HG03066 (cell line): ENCODE measurements around the gene NAP1L1.

ENCODE experiments used
- ATAC-seq: cut with Tn5 transposase; IDR thresholded peaks from one replicate; pipeline ENCODE4 v1.9.1; 2021; ENCODE audit warnings: low read depth; ENCODE audit not compliant: unreplicated experiment

Gene NAP1L1

DNA sequence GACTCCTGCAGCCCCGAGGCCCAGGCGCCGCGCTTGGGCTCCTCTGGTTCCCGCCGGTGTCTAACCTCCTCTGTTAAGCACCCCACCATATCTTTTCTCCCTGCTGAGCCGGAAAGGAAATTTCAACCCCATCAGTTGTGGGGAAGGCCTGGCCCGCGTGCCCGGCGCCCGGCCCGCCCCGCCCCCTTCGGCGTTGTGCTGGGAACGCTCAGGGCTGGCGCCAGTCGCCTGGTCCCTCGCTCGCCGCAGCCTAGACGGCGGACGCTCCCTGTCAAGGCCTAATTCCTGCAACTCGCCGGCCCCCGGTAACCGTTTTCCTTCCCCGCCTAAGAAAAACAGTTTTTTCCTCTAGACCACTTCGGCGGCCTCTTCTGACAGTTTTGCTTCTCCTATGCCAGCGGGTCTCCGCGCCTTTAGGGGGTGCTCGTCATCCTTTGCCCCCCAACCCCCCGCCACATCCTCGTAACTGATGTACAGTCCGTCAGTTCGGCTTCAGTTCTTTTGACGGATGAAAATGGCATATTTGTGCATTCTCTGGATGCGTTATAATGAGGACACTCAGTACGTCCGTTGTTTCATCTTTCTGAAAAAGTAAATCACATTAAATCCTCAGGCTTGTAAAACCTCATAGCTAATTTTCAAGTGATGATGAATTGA, 506 bp upstream of the NAP1L1 start:
- ATAC-seq, result peak; percentile 52

DNA sequence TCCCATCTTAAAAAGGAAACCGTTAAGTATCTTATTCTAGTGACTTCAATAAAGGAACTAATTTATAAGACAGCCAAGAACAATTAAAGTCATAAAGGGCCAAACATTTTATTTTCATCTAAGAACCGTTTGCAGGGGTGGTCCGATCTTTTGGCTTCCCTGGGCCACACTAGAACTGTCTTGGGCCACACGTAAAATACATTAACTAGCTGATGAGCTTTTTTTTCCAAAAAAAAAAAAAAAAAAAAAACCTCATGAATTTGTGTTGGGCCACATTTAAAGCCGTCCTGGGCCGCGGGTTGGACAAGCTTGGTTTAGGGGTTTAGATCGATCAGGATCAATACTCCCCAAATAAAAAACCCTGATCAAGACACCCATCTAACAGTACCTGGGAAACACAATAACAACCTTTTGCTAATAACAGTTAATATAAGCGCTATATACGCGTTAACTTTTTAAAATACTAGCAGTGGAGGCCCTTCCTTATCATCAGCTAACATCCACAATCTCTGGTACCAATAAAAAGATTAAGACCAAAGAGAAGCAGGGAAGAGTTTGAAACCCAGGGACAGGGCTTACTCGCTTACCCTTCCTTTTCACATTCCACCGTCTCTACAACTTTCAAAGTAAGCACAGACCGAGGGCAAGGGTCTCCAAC, 1.1 kb downstream of the NAP1L1 start:
- ATAC-seq, result no peak

DNA sequence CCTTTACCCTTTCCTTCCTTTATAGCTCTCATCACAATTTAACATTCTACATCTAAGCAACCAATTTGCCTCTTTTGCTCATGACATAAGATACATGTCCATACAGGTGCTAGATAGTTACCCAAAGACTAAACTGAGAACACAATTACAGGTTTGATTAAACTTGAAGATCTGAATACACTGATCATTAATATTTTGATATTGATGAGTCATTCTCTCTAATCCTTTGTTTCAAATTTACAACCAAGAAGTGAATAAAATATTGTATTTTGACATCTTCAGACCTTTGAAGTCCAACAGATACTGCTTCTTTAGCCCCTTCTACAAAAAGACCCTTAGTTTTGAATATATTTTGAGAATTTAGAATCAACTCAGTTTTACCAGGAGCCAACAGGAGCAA, 2.6 kb downstream of the NAP1L1 start:
- ATAC-seq, result no peak

DNA sequence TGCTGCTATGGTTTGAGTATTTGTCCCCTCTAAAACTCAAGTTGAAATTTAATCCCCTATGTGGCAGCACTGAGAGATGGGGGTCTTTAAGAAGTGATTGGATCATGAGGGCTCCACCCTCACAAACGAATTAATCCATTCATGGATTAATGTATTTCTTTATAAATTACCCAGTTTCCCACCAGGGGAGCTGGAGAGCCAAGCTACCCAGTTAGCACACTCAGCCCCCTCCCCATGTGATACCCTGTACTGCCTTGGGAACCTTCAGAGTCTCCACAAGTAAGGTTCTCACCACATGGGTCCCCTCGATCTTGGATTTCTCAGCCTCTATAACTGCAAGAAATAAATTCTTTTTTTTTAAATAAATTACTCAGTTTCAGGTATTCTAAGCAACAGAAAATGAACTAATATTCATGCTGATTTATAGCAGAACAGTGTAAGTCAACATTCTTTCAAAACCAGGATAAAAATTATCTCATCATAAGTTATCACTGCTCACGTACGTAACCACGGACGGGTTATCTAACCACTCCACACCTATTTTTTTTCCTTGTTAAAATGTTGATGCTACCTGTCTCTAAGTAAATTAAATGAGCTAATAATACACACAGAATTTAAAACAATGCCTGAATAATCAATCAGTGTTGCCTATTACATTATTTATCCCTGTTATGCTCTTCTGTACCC, 3.6 kb downstream of the NAP1L1 start:
- ATAC-seq, result no peak

DNA sequence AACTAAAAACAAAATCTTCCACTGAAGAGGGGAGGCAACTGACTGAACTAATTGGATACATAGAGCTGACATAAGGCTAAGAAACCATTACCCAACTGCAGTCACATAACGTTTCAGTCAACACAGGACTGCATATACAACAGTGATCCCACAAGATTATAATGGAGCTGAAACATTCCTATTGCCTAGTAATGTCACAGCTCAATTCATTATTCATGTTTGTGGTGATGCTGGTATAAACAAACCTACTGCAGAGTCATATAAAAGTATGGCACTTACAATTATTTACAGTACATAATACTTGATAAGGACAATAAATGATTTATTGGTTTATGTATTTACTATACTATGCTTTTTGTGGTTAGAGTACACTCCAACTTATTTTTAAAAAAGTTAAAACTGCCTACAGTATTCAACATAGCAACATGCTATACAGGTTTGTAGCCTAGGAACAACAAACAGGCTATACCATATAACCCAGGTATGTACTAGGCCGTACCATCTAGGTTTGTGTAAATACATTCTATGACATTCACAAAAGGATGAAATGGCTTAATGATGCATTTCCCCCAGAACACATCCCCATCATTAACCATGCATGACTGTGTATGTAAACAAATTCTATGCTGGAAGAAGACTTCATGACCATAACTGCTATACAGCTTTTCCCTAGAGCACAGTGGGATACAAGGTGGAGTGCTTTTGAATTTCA, 4.3 kb downstream of the NAP1L1 start:
- no peak for ATAC-seq

DNA sequence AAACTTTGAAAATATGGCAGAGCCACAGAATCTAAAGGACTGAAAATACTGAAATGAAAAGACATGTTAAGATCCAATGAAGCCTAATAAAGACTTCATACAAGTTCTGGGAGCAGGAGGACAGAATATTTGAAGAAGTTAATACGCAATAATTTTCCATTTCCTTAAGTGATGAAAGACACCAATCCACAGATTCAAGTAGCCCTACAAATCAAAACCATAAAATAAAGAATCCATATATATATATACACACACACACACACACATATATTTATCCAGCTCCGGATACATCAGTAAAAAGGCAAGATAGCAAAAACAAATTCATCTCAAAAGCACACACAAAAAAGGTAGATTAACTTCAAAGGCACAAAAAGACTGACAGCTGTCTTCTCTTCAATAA, 5.7 kb downstream of the NAP1L1 start:
- ATAC-seq, result no peak

DNA sequence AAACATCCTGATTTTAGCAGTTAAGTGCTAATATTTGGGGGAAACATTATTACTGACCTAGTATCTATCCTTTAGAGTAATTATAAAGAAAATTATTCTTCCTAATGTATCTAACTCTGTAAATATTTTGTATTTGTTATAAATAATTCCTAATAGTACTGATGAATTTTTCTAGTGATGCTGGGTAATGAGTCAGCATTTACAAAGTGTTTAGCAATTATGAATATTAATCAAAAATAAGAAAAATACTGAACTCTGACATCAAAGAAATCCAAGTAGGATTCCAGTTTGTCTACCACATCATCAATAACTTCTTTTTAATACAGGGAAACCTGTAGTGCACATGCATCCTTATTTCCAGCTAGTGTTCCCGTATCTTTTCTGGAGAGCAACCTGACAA, 9.0 kb downstream of the NAP1L1 start:
- no peak for ATAC-seq

DNA sequence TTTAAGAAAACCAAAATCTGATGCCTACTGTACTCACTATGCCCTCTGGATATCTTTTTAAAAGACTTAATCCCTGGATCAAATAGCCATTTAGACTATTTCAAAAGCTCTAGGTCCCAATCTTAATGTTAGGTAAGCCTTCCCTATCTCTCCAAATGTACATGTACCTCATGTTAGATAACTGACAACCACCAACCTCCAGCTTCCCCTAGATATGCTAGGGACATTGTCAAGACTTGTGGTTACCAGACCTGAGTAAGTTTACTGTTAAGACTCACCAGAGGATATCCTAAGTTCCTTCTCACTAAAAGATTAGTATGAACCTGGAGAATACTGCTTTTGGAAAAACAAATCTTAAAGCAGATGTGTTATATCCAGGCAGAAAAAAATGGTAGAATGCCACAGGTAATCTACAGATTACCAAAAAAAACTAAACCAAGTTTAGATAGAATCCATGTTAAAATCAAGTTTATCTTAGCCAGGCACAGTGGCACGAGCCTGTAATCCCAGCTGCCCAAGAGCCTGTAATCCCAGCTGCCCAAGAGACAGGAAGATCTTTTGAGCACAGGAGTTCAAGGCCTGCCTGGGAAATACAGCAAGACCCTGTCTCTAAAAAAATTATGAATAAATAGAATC, 9.7 kb downstream of the NAP1L1 start:
- no peak for ATAC-seq

DNA sequence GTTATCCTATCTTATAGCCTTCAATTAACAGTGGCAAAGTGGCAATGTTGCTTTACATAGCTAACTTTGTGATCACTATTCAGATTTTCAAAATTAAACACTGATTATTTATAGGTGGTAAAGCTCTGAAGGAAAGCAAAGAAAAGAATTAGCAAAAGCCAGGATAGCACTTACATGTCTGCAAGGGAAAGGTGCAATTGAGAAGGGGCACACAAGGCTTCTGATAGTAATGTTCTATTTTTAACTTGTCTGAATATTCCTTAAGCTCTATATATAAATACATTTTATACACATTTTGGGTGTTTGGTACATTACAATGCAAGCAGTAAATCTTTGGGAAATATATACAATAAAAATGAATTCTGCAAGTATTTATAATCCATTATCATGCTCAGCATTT, 10.9 kb downstream of the NAP1L1 start:
- ATAC-seq, result no peak

DNA sequence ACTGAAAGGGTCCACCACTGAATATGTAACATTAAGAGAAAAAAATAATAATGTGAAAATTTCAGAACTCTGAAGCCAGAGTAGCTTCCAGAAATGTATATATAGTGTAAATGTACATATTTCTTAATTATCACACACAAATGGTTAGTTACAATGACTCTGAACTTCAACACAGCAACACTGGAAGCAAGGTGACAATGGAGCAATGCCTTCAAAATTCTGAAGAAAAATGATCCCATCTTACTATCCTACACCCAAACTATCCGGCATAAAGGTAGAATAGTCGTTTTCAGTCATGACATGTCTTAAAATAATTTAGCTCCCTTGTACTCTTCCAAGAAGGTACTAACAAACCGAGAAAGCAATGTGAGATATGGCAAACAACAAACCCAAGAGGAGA, 11.9 kb downstream of the NAP1L1 start:
- ATAC-seq, result no peak

DNA sequence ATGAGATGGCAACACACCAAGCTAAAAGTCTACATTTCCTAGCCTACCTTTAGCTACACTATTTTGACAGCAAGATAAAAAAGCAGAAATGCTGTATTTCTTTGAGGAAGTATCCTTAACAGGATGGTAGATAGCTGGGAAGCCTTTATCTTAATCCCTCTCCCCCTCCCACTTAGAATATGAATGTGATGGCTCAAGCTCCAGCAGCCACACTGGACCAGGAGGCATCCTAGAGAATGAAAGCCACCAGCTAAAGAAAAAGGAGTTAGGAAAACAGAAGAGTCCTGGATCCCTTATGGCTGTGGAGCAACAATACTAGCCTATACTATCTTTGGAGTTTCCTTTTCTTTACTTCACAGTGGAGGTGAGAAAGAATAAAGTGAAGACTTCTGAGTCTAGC, 15.1 kb downstream of the NAP1L1 start:
- ATAC-seq, result no peak

DNA sequence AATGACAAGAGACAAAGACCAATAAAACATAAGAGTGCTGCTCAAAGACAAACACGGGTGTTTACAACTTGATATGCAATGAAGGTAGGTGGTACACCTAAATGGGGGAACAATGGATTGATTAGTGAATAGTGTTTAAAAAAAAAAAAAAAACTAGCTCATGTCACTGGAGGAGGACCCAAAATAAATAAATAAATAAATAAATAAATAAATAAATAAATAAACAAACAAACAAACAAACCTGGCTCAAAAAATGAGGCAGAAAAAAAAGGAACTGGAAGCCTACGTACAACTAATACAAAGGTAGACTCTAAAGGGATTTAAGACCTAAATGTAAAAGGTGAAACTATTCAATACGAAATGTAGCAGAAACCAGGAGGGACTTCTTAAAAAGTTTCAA, 18.6 kb downstream of the NAP1L1 start:
- ATAC-seq, result no peak

DNA sequence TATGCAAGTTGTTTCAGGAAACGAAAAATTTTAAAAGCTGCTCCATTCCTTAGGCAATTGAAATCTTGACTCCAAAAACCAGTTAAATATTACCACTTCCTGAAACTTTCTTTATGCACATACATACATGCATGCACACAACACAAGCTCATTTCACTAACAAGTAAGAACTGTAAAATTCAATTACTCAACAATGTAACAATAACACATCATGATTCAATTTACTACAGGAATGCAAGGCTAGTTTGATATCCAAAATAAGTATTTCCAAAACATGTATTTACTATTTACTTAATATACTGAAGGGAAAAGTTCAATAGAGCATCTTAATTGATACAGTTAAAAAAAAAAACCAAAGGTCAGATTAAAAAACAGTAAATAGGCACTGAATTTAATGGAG, 19.6 kb downstream of the NAP1L1 start:
- ATAC-seq, result no peak

DNA sequence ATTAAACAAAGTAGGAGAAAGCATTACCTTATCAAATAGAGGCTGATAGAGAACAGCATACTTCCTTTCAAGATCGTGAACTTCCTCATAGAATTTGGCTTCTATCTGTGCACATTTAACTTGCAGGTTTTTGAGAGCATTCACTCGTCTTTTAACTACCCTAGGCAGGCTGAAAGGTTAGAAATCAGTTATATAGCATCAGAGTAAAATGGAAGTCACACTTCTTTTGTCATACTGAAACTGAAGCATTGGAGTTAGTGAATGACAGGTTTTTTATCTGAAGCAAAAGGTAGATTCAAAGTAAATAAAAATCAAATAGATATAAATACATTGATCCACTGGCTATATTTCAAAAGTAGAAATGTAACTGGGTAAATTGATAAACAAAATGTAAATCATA, 24.4 kb downstream of the NAP1L1 start:
- no peak for ATAC-seq

DNA sequence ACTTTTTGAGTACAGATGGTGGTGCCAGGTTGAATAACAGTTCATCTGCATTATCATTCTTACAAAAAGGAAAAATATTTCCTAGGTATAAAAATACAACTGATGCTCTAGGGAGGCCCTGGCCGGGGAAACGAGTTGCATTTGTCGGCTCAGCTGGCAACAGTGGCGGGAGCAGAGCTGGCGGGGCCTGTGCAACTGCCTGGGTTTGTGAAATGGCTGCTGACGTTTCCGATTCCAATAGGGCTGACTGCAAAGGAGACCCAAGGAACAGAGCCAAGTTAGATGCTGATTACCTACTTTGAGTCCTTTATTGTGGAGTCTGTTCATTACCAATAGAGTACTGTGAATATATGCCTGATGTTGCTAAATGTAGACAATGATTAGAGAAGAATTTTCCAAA, 27.2 kb downstream of the NAP1L1 start:
- ATAC-seq, result no peak

DNA sequence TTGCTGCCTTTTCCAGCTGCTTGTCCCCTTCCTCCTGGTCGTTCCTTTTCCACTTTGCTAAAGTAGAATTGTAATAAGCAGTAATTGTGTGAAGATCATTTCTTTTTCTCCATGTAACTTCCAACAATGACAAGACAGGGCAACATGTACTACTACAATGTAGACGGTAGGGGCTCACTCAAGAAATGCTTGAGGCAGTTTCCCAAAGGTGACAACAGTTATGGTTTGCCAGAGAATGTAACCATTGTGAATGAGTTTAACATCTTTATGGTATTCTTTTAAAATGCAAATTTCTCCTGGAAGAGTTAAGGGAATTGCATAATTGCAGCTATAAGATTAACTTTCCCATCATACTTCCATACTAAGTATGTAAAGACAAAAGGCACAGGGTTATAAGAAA, 29.1 kb downstream of the NAP1L1 start:
- ATAC-seq, result no peak

DNA sequence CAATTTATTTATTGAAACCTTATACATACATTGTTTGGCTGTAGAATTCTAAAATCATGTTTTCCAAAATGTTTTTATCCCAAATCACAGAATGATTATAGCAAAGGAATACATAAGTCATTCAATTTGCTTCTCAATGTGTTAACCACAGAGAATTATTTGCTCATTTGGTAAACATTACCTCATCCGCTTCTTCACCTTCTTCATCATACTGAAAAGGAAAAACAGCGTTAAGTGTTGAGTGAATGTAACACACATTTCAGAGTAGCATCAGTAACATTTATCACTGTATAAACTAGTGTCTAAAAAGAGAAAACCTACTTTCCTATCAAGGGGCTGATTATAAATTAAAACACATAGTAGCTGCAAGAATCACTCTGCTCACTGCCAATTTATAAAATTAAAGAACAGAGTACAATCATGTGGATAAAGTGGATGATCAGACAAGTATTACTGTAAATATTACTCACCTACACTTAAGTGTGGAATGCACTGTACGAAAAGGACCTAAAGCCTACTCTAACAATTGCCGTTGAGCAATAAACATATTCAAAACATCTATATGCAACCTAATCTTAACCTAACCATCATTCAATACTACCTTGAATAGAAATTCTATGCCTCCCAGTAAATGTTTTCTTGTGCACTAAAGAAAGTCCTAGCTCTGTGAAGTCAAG, 34.8 kb downstream of the NAP1L1 start:
- no peak for ATAC-seq

DNA sequence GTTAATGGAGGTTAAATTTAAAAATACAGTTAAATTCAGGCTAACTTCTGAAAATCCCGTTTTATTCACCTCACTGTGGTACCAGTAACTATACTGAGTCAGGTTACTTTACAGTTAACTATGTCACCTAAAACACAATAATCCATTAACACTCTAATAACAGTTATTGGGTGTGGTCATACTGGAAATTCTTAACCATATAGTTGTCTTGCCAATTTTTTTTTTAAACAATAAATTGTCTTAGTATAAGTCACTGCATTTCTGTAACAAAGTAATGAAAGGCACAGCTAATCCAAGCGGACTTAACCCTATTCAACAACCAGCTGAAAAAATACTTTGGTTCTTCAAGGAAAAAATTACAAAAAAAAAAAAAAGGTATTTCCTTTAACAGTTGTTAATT, 36.7 kb downstream of the NAP1L1 start:
- ATAC-seq, result no peak

DNA sequence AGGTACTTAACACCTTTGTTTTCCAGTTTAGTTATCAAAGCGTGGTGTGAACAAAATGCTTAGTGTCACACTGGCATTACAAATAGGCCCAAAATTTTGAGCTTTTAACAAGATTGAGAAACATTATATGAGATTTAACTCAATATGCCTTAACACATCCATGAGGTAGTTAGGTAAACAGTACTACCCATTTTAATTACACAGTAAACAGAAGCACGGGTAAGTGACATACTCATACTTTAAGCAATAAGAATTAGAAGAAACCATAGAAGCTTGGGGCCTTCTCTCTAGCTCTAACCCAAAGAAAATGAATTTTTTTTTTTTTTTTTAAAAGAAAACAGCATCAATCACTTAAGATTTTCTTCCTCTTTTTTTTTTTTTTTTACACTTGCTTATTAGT, 37.4 kb downstream of the NAP1L1 start:
- no peak for ATAC-seq

DNA sequence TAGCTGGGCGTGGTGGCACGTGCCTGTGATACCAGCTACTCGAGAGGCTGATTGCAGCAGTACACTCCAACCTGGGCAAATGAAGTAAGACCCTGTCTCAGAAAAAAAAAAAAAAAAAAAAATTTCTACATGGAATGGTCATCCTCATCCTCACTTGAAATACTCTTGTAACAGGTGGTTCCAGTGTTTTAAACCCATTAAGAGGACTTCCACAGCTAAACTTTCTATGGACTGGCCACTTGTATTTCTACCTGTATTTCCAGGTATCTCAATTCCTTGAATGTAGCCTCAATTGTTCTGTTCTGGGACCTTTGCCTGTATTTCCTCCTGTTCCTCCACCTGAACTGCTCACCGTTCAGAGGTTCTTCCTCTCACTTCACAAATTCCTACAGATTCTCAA, 41.1 kb downstream of the NAP1L1 start:
- ATAC-seq, result no peak
